HG02610 (cell line): ENCODE measurements around the gene ZNF865.

Experiments used
- ATAC-seq: cut with Tn5 transposase; IDR thresholded peaks from one replicate; pipeline ENCODE4 v1.9.1; 2021; ENCODE audit warnings: mild to moderate bottlenecking, moderate library complexity; ENCODE audit not compliant: unreplicated experiment

Gene ZNF865

DNA sequence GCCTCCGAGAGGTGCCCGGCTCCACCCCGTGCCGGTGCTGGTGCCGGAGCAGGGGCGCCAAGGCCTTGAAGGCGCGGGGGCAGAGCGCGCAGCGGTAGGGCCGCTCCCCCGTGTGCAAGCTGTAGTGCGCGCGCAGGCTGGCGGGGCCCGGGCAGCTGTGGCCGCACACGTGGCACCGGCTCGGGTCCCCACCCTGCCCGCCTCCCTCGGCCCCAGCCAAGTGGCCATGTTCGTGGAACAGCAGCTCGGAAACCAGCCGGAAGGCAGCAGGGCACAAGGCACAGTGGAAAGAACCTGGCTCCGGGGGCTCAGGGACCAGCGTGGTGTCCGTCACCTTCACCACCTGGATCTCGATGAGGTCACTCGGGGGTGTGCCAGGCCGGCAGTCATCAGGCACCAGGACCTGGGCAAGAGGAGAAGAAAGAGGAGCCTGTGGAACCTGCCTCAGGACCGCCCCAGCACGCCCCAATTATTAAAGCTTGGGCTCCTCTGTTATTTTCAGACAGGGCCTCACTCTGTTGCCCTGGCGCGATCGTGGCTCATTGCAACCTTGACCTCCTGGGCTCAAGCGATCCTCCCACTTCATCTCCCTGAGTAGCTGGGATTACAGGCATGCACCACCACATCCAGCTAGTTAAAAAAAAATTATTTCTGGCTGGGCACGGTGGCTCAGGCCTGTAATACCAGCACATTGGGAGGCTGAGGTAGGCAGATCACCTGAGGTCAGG is 17.0 kb downstream of the ZNF865 start:
- ATAC-seq, result no peak

DNA sequence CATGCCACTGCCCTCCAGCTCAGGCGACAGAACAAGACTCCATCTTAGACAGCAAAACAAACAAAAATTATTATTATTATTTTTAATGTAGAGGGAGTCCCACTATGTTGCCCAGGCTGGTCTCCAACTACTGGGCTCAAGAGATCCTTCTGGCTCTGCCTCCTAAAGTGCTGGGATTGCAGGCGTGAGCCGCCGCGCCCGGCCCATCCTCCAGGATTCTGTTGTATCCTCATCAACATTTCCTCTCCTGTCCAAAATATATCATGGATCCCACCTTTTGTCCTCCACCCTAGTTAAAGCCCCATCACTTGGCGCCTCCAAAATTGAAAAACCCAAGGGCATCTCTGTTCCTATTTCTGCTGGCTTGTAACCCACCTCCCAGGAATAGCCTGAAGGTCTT is 17.7 kb downstream of the ZNF865 start:
- ATAC-seq, result no peak

DNA sequence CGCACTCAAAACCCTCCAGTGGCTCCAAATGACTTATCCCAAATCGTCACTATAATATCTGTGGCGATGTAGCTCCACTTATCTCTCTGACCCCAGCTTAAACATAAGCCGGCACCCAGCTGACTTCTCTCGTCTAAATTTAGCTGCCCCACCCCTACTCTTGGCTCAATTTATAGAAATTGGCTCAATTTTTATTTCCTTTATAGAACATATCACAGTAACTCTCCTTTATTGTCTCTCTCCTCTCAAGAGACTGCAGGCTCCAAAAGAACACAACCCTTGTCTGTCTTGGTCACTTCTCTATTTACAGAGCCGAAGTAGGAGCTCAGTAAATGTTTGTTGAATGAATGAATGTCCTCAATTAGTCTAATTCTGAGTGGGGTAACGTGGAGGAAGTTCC is 18.1 kb downstream of the ZNF865 start:
- no peak for ATAC-seq

DNA sequence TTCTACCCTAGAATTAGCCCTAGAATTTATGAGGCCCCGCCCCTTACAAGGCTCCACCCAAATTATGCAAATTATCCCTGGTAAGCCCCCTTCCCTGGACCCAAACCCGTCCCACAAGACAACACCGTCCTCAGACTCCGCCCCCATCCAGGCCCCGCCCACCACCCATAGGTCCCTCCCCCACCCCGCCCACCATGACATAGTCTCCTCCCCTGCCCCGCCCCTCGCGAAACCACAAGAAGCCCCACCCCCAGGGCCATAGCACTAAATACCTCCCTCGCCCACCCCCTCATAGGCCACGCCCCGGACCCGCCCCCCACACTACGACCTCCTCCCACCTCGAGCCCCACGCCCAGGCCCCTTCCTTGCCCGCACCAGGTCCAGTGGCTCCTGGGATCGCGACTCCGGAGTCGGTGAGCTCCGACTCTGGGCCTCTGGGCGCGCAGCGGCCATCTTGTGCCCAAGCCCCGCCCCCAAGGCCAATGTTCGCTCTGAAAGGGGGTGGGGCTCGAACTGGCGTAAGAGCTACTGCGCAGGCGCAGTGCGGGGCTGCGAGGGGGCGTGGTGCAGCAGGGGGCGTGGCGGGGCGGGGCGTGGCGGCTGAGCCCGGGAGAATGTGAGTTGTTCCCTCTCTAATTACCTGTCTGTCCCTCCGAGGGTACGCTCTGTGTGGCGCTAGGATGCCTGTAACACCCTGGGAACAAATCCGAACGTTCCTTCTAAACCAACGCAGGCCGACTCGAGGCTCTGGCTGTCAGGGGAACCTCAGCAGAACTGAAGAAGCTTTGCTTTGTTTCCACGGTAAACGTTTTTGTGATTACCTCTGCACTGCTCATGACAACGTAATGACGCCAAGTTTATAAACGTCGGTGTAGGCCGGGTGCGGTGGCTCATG is 18.9 kb downstream of the ZNF865 start, which contains the start of gene ZNF784:
Gene ZNF784 (minus strand): TSS at position 458 of the 895 bp plus-strand sequence. CDS start 5 bp downstream, at position 453.
- ATAC-seq, result no peak

DNA sequence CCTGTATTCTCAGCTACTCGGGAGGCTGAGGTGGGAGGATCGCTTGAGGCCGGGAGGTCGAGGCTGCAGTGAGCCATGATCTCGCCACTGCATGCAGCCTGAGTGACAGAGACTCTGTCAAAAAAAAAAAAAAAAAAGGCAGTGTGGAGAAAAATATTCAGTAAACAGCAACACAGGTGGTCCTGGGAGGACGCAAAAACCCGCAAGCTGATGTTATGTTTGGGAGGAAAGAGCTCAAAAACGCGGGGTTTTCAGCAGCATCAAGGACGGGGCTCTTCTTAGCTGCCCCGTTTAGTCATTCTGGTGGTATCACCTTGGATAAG is 19.5 kb downstream of the ZNF865 start:
- ATAC-seq, result no peak

DNA sequence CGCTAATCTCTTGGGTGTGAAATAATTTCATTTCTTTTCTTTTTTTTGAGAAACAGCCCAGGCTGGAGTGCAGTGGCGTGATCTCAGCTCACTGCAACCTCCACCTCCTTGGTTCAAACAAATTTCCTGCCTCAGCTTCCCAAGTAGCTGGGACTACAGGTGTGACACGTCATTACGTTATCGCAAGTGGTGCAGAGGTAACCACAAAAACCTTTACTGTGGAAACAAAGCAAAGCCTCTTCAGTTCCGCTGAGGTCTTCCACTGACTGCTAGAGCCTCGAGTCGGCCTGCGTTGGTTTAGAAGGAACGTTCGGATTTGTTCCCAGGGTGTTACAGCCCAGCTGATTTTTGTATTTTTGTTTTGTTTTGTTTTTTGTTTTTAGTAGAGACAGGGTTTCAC is 20.9 kb downstream of the ZNF865 start:
- no peak for ATAC-seq

DNA sequence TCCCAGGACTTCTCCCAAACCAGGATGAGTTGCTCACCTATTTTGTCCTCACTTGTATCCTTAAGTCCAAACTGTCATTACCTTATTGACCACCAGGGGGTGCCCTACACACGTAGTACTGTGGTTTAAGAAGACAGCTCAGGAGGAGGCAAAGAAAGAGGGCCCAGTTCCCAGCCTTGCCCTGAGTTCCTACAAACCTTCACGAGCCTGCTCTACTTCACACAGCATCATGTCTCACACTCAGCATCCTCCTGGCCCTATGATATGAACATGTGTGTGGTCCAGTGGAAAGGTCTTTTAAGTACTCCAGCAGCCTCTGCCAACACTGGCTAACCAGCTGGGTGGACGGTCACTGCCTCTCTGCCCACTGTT is 27.0 kb downstream of the ZNF865 start:
- ATAC-seq, result no peak

DNA sequence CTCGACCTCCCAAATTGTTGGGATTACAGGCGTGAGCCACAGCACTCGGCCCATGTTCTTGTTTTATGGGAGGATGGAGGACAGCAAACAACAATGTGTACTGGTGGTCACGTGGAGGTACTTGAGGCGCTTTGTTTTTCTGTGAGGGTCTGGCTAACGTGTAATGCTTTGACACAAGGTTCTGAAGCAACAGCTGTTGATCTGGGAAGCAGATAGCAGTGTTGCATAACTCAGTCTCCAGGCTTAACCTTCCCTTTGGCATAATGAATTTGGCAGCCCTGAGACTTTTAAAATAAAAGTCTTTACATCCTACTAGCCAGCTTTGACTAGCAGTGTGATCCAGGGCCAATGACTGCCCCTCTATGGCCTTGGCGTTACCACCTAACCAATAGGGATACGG is 28.4 kb downstream of the ZNF865 start:
- ATAC-seq, result no peak

DNA sequence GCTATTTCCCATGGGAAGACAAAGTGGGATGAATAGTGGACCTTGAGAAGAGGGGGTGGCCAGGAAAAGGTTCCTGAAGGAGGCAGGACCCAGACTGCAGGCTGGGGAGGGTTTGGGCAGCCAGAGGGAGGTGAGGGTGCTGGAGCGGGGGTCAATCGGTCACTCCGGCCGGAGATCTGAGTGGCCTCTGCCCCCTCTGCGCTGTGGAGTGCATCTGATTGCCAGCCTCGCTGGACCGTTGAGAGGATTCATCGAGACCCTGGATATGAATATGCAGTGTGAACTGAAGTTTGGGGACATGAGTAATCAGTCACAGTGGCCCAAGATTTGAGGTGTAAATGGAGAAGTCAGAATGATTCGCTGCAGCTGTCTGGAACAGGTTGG is 29.9 kb downstream of the ZNF865 start:
- no peak for ATAC-seq

DNA sequence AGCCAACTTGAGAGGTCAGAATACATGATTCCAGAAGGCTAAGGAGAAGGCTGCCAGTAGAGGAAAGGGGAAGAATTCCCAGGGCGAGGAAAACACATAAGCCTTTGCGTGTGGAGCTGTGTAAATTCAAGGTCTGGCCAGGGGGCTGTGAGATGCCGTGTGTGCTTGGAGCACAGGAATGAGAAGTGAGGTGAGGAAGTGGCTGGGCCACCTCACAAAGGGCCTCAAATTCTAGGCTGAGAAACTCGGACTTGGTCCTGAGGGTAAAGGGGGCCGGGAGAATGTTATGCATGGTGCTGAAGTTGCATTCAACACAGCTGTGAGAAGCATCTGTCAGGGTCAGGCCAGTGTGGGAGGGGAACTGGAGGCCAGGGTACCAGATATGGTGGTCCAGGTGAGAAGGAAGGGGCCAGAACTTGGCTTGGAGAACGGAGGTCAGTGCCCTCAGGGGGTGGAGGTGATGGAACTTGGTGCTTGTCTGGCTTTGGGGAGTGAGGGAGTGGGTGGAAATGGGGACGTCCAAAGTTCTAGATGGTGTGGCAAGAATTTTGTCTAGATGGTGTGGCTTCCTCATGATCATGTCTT is 30.5 kb downstream of the ZNF865 start:
- ATAC-seq, result no peak

DNA sequence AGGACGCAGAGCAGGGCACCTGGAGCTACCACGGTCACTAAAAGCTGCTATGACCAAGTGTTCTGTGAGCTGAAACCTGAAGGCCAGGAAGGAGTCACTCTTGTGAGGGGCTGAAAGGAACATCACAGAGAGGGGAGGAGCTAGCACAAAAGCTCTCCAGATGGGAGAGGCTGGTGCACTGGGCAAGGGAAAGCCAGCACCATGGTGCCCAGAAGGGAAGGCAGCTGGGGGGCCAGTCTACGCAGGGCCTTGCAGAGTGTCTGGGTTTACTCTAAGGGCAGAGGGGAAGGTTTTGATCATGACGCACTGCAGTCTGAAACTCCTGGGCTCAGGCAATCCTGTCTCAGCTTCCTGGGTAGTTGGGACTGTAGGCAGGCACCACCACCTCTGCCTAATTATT is 31.3 kb downstream of the ZNF865 start:
- ATAC-seq, result no peak

DNA sequence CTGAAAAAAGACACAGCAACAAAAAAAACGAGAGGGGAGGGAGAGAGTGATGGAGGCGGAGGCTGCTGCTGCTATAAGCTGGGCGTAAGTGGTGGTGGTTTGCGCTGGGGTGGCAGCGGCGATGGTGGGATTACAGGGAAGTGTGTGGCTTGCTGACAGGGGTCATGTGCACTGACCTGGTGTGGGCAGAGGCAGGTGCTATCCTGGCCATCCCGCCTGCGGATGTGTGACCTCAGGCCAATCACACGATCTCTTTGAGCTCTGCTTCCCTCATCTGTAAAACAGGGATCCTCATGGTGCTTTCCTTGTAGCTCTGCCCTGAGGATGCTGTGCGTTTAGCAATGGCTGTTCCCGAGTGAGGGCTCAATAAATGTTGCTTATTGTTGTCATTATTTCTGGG is 32.1 kb downstream of the ZNF865 start:
- no peak for ATAC-seq

DNA sequence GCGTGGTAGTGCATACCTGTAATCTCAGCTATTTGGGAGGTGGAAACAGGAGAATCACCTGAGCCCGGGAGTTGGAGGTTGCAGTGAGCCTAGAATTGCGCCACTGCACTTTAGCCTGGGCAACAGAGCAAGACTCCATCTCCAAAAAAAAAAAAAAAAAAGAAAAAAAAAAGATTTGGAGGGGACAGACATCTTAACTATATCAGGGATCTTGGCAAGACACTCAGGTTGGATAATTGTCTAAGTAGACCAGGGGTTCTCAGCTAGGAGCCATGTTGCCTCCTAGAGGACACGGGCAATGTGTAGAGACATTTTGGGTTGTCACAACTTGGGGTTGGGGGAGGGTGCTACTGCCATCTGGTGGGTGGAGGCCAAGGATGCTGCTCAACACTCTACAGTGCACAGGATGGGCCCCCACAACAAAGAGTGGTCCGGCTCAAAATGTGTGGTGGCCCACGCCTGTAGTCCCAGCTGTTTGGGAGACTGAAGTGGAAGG is 33.5 kb downstream of the ZNF865 start:
- ATAC-seq, result no peak

DNA sequence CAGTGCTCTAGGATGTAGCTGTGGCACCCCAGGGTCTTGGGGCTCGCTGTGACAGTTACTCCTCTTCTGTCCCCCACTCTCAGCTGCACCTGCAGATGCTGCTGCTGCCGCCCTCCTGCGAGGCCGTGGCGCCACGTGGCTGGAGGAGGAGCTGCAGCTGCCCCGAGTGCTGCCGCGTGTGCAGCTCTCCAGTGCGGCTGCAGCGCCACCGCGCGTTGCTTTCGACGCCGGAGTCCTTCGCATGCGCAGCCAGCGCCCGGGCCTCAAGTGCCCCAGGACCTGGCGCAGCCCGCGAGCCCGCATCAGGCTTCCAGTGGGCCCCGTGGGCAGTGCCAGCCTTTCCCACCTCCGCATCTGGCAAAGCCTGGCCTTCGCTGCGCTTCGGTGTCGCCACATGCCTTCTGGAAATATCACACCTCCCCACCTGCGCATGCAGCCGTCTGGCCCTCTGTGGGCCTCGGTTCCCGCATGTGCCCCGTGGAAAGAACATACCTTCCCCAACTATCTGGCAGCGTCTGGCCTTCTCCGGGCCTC is 34.7 kb downstream of the ZNF865 start:
- ATAC-seq, result no peak

DNA sequence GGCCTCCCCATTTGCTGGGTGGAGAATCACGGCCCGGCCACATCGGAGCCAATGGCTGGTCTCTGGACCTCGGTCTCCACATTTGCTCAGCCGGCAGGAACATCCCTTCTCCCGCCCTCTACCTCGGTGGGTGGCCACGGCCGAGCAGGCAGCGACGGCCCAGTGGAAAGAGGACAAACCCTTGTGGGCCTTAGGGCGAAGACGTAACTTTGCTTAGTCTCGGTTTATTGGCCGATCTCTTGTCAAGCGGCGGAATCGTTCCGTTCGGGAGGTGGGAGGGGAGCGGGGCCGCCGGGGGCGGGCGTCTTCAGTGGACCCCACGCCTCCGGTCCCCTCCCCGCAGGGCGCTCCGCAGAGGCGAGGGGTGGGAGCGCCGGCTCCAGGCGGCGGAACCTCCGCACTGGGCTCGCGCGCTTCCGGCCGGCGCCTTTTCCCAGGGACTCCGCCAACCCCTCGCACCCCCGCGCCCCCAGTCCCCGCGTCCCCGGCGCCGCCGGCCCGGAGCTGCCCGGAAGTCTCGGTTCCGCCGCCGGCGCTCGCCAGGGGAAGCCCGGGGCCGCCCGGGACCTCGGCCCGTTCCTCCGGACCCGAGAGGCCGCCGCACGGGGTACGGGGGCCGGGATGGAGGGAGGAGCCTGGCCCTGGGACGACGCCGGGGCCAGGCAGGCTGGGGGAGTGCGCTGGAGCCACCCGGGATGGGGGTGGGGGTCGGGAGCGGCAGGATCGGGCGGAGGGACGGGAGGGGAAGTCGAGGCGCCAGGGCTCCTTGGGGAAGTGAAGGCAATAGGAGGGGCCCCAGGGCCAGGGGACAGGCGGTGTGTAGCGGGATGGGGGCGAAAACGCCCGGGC is 35.4 kb downstream of the ZNF865 start, which contains the start of gene ZNF580:
Gene ZNF580 (plus strand): TSS at position 426 of the 849 bp plus-strand sequence. CDS start 1,507 bp downstream, outside the sequence.
- ATAC-seq, result no peak

DNA sequence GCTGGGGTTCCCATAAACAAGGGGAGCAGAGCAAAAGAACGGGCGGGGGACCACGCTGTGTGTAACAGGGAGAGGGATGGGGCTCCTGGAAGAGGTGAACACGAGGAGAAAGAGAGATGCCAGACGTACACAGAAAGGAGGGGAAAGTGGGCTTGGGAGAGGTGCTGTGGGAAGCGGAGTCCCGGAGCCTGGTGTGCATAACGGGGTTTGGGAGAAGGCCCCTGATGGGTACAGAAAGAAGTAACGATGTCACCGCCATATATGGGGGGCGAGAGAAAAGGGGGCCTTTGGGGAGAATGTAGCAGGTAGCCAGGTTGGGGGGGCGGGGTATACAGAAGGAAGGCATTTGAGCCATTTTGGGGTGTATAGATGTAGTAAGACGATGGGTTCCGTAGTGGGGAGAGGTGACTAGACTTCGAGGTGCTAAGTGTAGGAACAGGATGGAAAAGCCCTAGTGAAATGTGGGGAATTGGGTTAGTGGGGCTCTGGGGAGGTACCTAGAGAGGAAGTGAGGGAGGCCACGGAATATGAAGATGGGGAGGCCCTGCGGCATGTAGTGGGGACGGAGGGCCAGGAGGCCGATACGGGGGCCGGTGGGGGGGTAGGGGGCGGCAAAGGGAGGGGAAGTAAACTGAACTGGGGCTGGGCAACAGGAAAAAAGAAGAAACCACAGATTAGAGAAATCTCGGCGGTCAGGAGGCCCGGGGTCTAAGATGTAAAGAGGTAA is 36.1 kb downstream of the ZNF865 start:
- no peak for ATAC-seq

DNA sequence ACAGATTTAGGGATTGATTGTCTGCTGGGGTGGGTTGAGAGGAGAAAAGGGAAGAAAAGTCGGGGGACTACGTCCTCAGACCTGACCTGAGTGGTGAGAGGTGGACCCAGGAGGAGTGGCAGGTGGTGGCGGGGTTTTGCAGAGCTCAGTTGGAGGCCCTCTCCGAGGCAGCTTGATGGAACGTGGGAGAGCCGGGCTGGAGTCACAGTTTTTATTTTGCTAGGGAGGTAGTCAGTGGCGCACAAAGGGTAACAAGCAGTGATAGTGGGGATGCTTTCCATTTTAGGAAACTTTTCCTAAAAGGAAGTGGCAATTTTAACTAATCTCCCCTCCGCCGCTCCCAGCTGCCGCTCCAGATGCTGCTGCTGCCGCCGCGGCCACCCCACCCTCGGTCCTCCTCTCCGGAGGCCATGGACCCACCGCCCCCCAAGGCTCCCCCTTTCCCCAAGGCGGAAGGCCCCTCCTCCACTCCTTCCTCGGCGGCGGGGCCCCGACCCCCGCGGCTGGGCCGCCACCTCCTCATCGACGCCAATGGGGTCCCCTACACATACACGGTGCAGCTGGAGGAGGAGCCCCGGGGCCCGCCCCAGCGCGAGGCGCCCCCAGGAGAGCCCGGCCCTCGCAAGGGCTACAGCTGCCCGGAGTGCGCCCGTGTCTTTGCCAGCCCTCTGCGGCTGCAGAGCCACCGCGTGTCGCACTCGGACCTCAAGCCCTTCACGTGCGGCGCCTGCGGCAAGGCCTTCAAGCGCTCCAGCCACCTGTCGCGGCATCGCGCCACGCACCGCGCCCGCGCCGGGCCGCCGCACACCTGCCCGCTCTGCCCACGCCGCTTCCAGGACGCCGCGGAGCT is 36.9 kb downstream of the ZNF865 start:
- peak; percentile 10 for ATAC-seq

DNA sequence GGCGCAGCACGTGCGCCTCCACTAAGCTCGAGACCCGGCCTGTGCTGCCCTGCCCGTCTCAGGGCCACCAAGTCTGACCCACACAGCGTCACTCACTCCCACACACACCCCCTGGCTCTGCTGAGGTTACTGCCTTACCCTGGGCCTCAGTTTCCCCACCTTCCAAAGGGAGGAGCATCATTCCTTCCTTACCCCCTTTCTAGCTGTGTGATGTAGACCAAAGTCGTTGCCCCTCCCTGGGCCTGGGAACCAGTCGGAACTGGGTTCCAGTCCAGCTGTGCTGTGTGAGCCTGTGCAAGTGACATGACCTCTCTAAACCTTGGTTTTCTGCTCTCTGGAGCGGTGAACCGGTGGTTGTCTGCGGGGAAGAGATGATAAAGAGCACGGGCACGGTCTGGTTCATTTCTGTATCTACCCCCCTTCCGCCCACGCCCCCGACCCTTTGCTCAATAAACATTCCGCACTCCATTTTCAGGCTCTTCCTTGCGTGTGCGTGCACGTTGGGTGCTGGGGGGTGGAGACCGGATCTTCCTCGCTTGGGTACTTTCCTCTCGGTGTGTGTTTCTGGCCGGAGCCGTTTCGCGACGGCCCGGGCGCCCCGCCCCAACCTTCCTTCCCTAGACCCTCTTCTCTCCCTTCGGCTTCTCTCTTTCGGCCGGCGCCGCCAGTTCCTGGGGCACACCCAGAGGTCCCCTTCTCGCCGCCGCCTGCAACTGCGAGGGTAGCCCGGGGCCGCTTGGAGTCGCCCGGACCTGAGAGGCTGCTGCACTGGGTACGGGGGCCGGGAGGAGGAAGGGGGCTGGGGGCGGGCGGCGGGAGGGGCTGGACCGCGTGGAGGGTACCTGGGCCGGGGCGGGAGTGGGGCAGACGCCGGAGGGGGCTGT is 37.8 kb downstream of the ZNF865 start, which contains the start of gene ZNF581:
Gene ZNF581 (plus strand): TSS at position 647 of the 884 bp plus-strand sequence. CDS start 923 bp downstream, outside the sequence.
- ATAC-seq, result peak; percentile 41
